Muscle layer of colon (tissue), 2 donors: ENCODE data around the gene GC.

Experiments used
- H3K27ac ChIP-seq: one replicate; pipeline ENCODE4 v1.7.0; 2013; ENCODE audit warnings: low read depth, mild to moderate bottlenecking, low read length, moderate library complexity
- H3K27me3 ChIP-seq, 2 donors: one replicate each; pipeline ENCODE4 v1.7.0; 2013; ENCODE audit warnings: low read length in 2 of 2, mild to moderate bottlenecking in 2 of 2; ENCODE audit not compliant: insufficient read depth in 2 of 2, control insufficient read depth in 1 of 2
- H3K36me3 ChIP-seq: one replicate; pipeline ENCODE4 v1.7.0; 2013; ENCODE audit warnings: mild to moderate bottlenecking, low read length; ENCODE audit not compliant: insufficient read depth
- H3K4me1 ChIP-seq: one replicate; pipeline ENCODE4 v1.7.0; 2013; ENCODE audit warnings: mild to moderate bottlenecking, low read length; ENCODE audit not compliant: insufficient read depth
- H3K4me3 ChIP-seq, 2 donors: one replicate each; pipeline ENCODE4 v1.7.0; 2013; ENCODE audit warnings: low read length in 2 of 2, low read depth in 1 of 2, mild to moderate bottlenecking in 1 of 2, moderate library complexity in 1 of 2
- H3K9ac ChIP-seq: one replicate; pipeline ENCODE4 v1.7.0; 2013; ENCODE audit warnings: low read length
- H3K9me3 ChIP-seq: one replicate; pipeline ENCODE4 v1.7.0; 2013; ENCODE audit warnings: mild to moderate bottlenecking, low read length
- donor health status: abdominal sarcoma.
- donor health status: Adenocarcinoma of cecum.

The GC gene

GRCh38 chr4:71709961-71710360 is 73.9 kb downstream of the GC start:
- no peaks in the 10 kb centered on the region for H3K27me3 ChIP-seq
- no peak overlapping the region for H3K4me3 ChIP-seq
- H3K36me3 ChIP-seq, result no peaks in the 10 kb centered on the region
- no peak overlapping the region for H3K9ac ChIP-seq
- no peaks in the 10 kb centered on the region for H3K4me1 ChIP-seq
- H3K9me3 ChIP-seq, result no peaks in the 10 kb centered on the region
- H3K27ac ChIP-seq, result no peak overlapping the region

GRCh38 chr4:71698141-71698540 is 85.7 kb downstream of the GC start:
- H3K27ac ChIP-seq, result no peak overlapping the region
- no peak overlapping the region for H3K9ac ChIP-seq
- H3K36me3 ChIP-seq, result no peaks in the 10 kb centered on the region
- H3K4me3 ChIP-seq, result no peak overlapping the region
- no peaks in the 10 kb centered on the region for H3K4me1 ChIP-seq
- no peaks in the 10 kb centered on the region for H3K27me3 ChIP-seq
- H3K9me3 ChIP-seq, result no peaks in the 10 kb centered on the region

- Histone ChIP-seq H3K36me3 (no peaks in the 10 kb centered on the region), H3K4me3 (no peak overlapping the region), H3K27me3 (no peaks in the 10 kb centered on the region), H3K9ac (no peak overlapping the region), H3K4me1 (no peaks in the 10 kb centered on the region), H3K27ac (no peak overlapping the region), H3K9me3 (no peaks in the 10 kb centered on the region)
These were observed 86.8 kb downstream of the GC start for GRCh38 chr4:71697031-71697430.

- no peaks in the 10 kb centered on the region for H3K4me1 ChIP-seq
These were observed 88.9 kb downstream of the GC start for GRCh38 chr4:71694961-71695360.

GRCh38 chr4:71692963-71693362 is 90.9 kb downstream of the GC start:
- H3K9ac ChIP-seq, result no peak overlapping the region
- no peaks in the 10 kb centered on the region for H3K27me3 ChIP-seq
- H3K4me3 ChIP-seq, result no peak overlapping the region
- no peak overlapping the region for H3K27ac ChIP-seq
- H3K4me1 ChIP-seq, result no peaks in the 10 kb centered on the region
- no peaks in the 10 kb centered on the region for H3K36me3 ChIP-seq
- H3K9me3 ChIP-seq, result no peaks in the 10 kb centered on the region

More at GRCh38 chr4:71694961-71695360, 88.9 kb downstream of the GC start:
- Histone ChIP-seq H3K9ac (no peak overlapping the region), H3K36me3 (no peaks in the 10 kb centered on the region), H3K9me3 (no peaks in the 10 kb centered on the region), H3K27me3 (no peaks in the 10 kb centered on the region), H3K27ac (no peak overlapping the region), H3K4me3 (no peak overlapping the region)

- Histone ChIP-seq H3K9me3 (no peaks in the 10 kb centered on the region), H3K4me1 (no peaks in the 10 kb centered on the region), H3K27me3 (no peaks in the 10 kb centered on the region), H3K9ac (no peak overlapping the region), H3K36me3 (no peaks in the 10 kb centered on the region), H3K4me3 (no peak overlapping the region), H3K27ac (no peak overlapping the region)
These were observed 91.7 kb downstream of the GC start for GRCh38 chr4:71692198-71692597.
